ENCODE measurements around the gene SAE1. TPM values are rescaled to one million over a fixed set of nuclear protein-coding genes. Genes with fewer than 3 reads are reported as not detected.

Gene SAE1
- polyA plus RNA-seq, 3 donors: 28.3 to 54.2 (median 46.5) TPM

DNA sequence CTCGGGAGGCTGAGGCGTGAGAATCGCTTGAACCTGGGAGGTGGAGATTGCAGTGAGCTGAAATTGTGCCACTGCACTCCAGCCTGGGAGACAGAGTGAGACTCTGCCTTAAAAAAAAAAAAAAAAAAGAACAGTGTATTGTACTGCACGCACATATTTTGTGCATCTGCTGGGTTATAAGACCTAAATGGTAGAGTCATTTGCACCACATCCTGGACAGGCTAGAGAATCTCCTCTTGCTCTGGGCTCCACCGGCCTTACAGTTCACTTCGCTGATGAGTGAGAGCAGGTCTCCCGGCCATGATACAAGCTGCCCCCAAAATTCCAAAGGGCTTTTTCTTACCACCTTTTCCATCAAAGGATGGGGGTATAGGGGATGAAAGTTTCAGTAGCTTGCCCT lies 7.2 kb upstream of the SAE1 start:
- Histone ChIP-seq H3K36me3 (replicated peaks in 1 of 2; ENCODE audit: control insufficient read depth in 1 of 2, insufficient read depth in 2 of 2, low read length in 2 of 2) (no peaks in the 10 kb centered on the region), H3K27me3 (ENCODE audit: control insufficient read depth in 2 of 2, insufficient read depth in 2 of 2, low read length in 2 of 2) (no peaks in the 10 kb centered on the region), H3K4me2 (replicated peaks; ENCODE audit: extremely low read depth, low read length, poor library complexity, severe bottlenecking) (no peak overlapping the region), H3K79me2 (ENCODE audit: insufficient read depth, low read length) (no peaks in the 10 kb centered on the region), H3K9me3 (replicated peaks in 1 of 2; ENCODE audit: control insufficient read depth in 1 of 2, insufficient read depth in 1 of 2, low read length in 2 of 2) (no peaks in the 10 kb centered on the region), H2AFZ (ENCODE audit: insufficient read depth, low read depth, low read length, poor library complexity, severe bottlenecking) (no peak overlapping the region), H3K4me1 (ENCODE audit: control insufficient read depth in 1 of 2, insufficient read depth in 2 of 2, low read length in 2 of 2) (no peaks in the 10 kb centered on the region), H4K20me1 (ENCODE audit: insufficient read depth, low read length) (no peaks in the 10 kb centered on the region), H3K27ac (ENCODE audit: low read depth in 1 of 2, low read length in 2 of 2) (no peak overlapping the region), H3K9ac (ENCODE audit: insufficient read depth, low read length, poor library complexity, severe bottlenecking) (no peak overlapping the region), H3K4me3 (replicated peaks in 1 of 3; ENCODE audit: low read depth in 2 of 3, low read length in 3 of 3) (no peak overlapping the region)
- intact Hi-C loops (cut with micrococcal nuclease): no loop called here
- Mint-ChIP-seq H3K27me3 (ENCODE audit: low read depth in 3 of 3) (peaks cover 3 to 8% (median 5%) of the 10 kb centered on the region in 3 donors), H3K36me3 (no peaks in the 10 kb centered on the region), H3K4me3 (no peak overlapping the region), H3K9me3 (no peaks in the 10 kb centered on the region), H3K4me1 (peaks cover 2% of the 10 kb centered on the region), H3K27ac (no peak overlapping the region)
- no peak for DNase-seq
- WGBS (ENCODE audit: insufficient coverage): 100% methylated on average over 3 of the region's 7 CpGs
- TF ChIP-seq CTCF (IDR thresholded peaks at IDR 0.05): no peak

DNA sequence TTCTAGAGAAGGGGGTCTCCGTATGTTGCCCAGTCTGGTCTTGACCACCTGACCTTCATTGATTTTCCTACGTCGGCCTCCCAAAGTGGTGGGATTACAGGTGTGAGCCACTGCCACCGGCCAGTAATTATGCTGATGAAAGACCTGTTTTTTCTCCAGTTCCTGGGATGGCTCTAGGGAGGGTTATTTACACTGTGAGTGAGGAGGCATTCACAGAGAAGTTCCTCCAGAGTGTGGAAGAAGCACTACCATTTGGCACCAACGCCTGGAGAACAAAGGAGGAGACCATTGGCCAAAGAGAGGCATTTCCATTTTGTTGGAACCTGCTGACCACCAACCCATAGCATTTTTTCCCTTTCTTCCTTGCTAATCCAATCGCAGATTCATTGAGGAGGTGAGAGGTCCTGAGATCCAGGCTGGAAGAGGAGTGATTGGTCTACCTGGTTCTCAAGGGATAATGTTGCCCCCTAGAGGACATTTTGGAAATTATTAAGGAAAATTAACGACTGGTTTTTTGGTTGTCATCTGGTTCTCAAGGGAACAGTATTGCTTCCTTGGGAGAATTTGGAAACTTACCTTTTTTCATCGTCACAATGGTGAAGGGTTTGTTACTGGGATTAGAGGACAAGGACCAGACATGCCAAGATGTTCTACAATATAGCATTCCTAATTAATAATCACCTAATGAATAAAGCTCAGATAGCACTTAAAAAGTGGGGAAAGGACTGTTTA lies 5.5 kb upstream of the SAE1 start:
- no peak overlapping the region for H3K4me3 ChIP-seq (replicated peaks in 1 of 3; ENCODE audit: low read depth in 2 of 3, low read length in 3 of 3)
- H3K9ac ChIP-seq (ENCODE audit: insufficient read depth, low read length, poor library complexity, severe bottlenecking): no peak overlapping the region
- Mint-ChIP-seq H3K4me3 (no peak overlapping the region), H3K27me3 (ENCODE audit: low read depth in 3 of 3) (peaks cover 3 to 8% (median 5%) of the 10 kb centered on the region in 3 donors), H3K9me3 (no peaks in the 10 kb centered on the region), H3K4me1 (peaks cover 2% of the 10 kb centered on the region), H3K27ac (no peak overlapping the region), H3K36me3 (no peaks in the 10 kb centered on the region)
- H3K4me1 ChIP-seq (ENCODE audit: control insufficient read depth in 1 of 2, insufficient read depth in 2 of 2, low read length in 2 of 2): no peaks in the 10 kb centered on the region
- no peaks in the 10 kb centered on the region for H3K9me3 ChIP-seq (replicated peaks in 1 of 2; ENCODE audit: control insufficient read depth in 1 of 2, insufficient read depth in 1 of 2, low read length in 2 of 2)
- H4K20me1 ChIP-seq (ENCODE audit: insufficient read depth, low read length): no peaks in the 10 kb centered on the region
- DNase-seq: peak; percentile 52 to 77 (median 69)
- no peak overlapping the region for H3K4me2 ChIP-seq (replicated peaks; ENCODE audit: extremely low read depth, low read length, poor library complexity, severe bottlenecking)
- no peak overlapping the region for H3K27ac ChIP-seq (ENCODE audit: low read depth in 1 of 2, low read length in 2 of 2)
- H3K36me3 ChIP-seq (replicated peaks in 1 of 2; ENCODE audit: control insufficient read depth in 1 of 2, insufficient read depth in 2 of 2, low read length in 2 of 2): no peaks in the 10 kb centered on the region
- intact Hi-C loops (cut with micrococcal nuclease): loop anchor here (1.0 to 5.0 kb wide), 2 partner anchors 46 to 88 kb away; no protein-coding TSS in a partner anchor
- H3K27me3 ChIP-seq (ENCODE audit: control insufficient read depth in 2 of 2, insufficient read depth in 2 of 2, low read length in 2 of 2): no peaks in the 10 kb centered on the region
- TF ChIP-seq CTCF (IDR thresholded peaks at IDR 0.05): peak; percentile 77
- H3K79me2 ChIP-seq (ENCODE audit: insufficient read depth, low read length): no peaks in the 10 kb centered on the region
- no peak overlapping the region for H2AFZ ChIP-seq (ENCODE audit: insufficient read depth, low read depth, low read length, poor library complexity, severe bottlenecking)
- 76% methylated on average over 4 of the region's 8 CpGs for WGBS (ENCODE audit: insufficient coverage)
